ENCODE measurements around the gene MAGI1.

MAGI1 gene

DNA sequence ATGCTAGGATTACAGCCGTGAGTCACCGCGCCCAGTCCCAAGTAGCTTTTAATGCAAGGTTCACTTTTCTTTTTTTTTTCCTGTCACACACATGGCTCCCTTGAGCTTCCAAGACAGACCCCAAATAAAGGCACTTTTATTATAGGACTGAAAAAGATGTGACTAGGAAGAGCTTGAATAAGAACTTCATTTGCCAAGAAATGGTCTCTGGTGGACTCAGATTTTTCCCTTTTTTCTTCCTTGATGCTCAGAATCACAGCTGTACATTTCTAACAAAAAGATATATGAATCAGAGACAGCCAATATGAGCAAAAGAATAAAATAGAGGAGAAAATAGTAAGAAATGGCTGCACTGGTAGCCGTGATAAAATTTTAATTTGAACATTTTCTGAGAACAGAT lies 337.2 kb downstream of the MAGI1 start:
- DNase-seq: no peak

DNA sequence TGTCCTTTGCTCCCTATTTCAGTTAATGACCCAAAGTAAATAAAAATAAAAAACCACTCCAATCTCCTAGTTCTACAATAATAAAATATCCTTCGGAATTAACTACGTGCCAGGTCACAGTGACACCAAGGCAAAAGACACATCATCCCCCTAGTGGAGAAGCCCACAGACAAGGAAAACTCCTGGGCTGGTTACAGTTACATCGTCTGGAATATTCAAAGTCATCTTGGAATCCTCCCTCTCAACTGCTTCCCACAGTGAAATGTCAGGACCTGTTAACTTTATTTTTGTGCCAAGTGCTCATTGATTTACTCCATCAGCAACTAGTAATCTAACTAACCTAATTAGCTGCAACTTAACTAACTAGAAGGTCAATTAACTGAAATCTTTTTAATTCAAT lies 349.3 kb downstream of the MAGI1 start:
- DNase-seq: no peak

DNA sequence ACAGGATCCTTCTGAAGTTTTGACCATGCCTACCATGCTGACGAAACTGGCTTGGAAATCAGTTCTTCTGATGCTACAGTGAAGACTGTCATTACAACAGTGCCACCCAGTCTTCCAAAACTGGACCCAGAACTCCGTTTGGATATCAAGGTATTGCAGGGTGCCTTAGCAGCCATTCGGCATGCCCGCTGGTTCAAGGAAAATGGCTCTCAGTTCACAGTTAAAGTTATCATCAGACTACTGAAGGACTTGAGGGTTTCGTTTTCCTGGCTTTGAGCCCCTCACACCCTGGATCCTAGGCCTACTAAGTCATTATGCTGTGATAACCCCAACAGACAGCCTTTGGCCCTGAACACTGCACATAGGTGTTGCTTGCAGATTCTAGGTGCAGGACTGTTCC lies 351.0 kb downstream of the MAGI1 start:
- no peak for DNase-seq

DNA sequence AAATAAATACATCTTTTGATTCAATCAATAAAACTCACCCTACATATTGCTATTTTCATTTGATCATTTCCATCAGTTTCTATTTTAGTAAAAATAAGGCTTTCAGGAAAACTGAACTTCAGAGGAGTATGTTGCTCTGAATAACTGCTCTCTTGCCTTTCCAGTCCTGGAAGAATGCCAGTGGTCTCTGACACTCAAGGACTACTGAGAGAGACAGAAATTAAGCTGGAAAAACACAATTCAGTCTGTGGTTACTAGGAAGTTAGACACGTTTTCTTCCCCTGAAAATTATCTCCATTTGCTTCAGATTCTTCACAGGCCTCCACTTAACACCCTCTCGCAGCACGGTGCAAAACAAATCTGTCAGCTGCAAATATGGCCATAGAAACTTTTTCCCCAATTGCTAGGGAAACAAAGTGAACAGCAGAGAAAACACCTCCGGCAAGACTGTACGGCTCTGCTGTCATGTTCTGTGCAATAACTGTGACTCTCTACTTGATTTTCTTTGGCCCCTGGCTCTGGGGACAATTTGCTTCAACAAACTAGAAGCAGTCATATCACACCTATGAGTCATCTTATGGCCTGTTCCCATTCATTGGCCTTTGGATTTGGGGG lies 353.0 kb downstream of the MAGI1 start:
- DNase-seq: no peak

DNA sequence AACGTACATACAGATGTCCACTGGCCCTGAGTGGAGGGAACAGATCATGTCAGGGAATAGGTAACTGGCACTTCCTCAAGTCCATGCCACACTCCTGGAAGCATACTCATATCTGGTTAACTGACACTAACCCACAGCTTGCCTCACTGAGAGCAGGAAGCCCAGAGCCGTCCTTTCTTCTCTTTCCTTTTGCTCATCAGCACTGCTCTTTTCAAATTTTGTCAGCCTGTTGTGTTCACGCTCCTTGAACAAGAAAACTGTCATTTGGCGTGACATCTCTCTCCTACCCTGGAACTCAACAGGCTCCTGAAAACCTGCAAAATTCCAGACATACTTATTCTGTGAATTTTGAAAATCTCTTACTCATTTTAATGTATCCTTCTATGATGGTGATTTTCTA lies 360.2 kb downstream of the MAGI1 start:
- DNase-seq: no peak

DNA sequence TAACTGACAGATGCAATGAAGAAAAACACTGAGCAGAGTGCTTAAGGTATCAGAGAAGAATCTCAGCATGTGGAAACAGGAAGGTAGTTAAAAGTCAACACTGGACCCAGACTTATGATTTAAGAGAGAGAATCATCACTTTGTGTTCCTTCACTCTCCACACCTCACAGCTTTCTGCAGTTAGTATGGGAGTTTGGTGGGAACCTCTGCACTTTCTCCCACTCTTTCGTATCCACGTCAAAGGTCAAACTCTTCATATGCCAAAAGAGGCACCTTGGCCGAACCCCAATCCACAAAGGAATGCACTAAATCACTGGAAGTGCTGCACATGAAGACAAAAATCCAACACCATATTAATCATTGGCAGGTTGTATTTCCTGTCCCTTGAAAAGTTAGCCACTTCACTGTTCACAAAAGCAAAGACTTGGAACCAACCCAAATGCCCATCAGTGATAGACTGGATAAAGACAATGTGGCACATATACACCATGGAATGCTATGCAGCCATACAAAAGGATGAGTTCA lies 361.2 kb downstream of the MAGI1 start:
- no peak for DNase-seq

DNA sequence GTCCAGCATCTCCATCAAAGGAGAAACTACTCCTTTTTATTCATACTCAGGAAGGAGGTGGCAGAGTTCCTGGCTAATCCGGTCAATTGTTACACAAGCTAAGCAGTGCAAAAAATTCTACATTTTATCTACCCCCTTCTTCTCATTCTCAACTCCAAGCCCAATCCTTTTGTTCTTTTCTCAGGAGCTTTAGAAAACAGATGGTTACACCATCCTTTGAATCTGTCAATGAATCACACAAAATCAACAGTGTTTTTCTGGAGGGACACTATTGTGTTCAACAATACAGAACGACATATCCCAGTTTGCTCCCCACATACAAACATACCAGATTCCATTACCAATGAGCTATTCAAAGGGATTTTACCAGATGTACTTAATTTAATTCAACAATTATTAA lies 362.1 kb downstream of the MAGI1 start:
- DNase-seq: no peak

DNA sequence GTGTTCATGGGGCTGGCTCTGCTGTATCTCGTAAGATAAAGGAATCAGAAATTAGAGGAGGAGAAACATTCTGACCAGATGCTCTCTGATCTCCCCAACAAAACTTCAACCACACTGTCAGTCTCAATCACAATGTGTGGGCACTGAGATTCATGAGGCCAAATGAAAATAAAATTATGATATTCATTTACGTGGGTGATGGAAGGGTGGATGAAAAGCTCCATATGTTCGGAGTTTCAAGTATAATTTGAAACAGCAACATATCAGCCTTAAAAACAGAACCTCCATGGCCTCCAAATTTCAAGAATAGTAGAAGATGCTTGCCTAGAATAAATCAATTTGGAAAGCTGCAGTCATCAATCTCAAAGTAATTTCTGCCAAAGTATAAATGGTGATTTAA lies 363.7 kb downstream of the MAGI1 start:
- no peak for DNase-seq

DNA sequence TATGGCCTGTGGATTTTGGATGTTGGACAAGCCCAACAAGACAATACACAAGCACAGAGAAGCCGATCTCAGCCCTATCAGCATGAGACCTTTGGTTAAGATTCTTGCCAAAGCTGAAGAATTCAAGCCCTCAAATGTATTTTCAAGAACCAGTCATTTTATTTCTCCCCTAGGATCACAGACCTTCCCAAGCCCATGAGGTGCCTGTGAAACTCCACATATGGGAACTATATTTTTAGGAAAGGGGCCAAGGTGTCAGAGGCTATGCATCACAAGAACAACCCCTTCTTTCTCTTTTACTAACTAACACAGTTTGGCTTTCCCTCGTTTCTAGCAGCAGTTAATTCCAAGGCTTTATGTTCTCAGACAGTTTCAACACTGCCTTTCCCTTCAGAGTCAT lies 364.5 kb downstream of the MAGI1 start:
- DNase-seq: no peak

DNA sequence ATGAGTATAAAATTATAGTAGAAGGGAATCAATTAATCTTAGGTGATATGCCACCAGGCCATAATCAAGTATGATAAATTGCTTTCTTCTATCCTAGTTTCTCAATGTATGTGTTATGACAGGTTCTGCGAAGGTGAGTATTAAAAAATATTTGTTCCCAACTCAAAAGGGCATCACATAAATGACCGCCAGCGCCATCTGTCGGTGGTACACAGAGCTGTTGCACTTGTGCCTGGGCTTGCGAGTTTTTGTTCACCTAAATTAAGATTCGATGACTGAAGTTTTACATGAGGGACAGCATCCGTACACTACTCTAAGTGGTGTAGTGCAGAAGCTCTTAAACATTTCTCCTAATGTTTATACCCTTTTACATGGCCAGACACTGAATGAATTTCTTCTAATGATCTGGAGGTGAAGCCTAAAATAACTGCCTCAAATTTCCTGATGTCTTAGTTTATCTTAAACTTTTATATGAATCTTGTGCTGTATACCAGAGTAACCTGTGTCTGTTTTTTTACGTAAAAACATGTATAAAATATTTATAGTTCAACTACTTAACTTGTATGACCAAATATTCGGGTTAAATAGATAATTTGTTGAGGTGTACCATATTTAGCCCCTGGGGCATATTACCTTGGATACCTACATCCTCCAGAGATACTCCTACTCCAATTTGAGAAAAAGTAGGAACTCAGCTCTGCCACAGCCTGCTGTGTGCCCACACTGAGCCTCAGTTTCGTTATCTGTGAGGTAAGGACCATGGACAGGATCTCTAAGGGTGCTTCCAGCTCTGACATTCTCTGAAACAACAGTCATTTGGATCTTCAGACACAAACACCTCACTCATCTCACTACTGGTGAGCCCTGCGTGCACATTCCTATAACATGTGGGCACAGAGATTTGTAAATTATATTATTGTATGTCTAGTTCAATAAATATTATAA lies 365.6 kb downstream of the MAGI1 start:
- DNase-seq: peak; percentile 40 to 43

DNA sequence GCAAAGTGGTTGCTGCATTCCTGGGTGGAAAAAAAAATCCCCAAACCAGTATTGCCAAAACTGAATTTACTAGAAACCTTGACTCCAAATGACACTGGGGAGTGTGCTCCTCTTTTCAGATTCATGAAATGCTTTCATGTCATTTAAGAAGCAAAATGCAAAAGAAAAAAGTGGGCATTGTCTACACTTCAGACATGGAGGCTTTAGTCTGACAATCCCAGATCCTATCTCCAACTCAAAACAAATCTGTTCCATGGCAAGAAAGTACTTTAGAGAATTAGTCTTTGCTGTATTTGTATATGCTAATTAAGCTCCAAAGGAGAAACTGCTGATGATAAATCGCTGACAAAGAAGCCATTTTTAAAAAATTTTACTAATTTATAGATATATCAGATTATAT lies 366.7 kb downstream of the MAGI1 start:
- DNase-seq: no peak

DNA sequence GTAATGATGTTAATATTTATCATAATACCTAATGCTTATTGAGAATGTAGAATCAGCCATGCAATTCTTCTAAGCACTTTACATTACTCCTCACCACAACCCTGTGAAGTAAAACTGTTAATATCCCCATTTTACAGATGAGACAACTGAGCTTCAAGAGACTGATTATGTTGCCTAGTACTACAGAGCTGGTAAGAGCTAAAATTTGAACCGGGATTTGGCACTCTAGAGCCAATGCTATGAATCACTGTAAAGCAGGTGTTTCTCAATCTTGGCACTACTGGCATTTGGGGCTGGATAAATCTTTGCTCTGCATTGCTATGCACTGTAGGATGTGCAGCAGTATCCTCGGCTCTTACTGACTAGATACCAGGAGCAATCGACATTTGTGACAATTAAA lies 367.7 kb downstream of the MAGI1 start:
- no peak for DNase-seq

DNA sequence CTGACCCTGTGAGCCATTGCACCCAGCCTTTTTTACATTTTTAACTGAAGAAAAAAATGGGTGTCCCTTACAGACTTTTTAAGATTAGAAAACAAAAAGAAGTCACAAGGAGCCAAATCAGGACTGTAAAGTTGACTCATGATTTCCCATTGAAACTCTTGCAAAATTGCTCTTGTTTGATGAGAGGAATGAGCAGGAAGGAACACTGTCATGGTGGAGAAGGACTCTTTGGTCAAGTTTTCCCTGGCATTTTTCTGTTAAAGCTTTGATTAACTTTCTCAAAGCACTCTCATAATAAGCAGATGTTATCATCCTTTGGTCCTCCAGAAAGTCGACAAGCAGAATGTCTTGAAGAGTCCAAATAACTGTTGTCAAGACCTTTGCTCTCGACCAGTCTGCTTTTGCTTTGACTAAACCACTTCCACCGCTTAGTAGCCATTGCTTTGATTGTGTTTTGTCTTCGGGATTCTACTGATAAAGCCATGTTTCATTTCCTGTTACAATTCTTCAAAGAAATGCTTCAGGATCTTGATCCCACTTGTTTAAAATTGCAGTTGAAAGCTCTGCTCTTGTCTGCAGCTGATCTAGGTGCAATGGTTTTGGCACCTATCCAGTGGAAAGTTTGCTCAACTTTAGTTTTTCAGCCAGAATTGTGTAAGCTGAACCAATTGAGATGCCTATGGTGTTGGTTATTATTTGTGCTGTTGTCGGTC lies 369.4 kb downstream of the MAGI1 start:
- no peak for DNase-seq

DNA sequence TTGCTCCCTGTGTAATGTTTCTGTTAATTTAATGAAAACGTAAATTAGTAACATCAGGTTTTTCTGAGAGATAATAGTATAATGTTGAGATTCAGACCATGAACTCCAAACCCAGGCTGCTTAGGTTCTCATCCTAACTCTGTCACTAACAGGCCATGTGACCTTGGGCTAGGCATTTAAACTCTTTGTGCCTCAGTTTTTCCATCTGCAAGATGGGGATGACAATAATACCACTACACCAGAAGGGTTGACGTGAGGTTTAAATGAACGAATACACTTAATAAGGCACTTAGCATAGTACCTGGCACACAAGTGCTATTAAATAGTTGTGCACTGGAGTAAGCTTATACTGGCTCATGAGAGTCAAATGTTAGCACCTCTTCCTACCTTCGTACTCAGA lies 370.8 kb downstream of the MAGI1 start:
- no peak for DNase-seq

DNA sequence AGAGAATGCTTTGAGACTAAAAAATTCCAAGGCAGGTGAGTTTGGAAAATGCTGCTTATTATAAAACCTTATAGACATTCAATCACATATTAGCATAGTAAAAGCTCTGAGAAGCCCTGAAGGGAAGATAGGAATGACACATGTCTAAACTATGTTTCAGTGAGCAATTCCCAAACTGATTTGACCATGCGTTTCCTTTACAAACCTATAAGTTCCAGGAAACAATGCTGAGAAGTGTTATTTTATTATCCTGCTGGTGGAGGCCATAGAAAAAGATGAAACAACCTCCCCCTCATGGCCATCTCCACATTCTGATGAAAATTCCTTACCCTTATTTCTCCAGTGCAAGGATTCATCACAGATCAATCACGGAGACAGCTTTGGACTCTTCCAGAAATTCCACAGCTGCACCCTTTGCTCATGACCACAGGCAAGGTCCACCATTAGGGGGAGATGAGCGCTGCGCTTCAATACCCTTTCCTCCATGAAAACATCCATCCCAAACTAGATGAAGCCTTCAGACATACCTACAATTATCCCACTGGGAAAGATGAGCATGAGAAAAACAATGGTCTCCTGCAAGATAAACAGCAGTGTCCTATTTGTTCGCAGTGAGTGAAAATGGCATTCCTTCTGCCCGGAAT lies 372.1 kb downstream of the MAGI1 start:
- DNase-seq: no peak

DNA sequence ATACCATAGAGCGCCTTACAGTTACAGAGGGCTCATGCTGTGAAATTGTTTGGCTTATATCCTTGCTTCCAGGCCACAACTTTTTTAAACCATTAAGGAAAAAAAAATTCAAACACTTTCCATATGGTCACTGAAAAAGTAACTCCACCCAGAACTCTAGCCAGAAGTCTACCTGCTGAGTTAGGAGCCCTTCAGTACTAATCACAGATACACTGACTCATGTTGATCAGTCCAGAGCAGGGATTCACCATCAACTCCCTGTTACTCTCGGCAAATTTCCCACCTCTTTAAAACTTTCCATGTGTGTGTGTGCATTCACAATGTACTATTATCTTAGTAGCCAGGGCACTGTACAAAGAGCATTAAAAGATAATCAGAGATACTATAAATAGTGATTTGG lies 372.8 kb downstream of the MAGI1 start:
- no peak for DNase-seq

DNA sequence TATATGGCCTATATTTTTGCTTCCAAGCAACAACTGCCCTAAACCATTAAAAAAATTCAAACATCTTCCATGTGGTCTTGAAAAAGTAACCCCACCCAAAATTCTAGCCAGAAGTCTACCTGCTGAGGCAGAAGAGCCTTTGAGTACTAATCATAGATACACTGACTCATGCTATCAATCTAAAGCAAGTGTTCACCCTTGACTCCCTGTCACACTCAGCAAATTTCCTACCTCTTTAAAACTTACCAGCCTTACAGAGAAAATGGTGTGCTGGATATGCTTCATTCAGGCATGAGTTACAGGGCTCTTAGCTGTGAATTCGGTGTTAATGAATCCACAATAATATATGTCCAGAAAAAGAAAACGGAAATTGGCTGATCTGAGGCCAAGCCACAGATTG lies 373.8 kb downstream of the MAGI1 start:
- DNase-seq: no peak

DNA sequence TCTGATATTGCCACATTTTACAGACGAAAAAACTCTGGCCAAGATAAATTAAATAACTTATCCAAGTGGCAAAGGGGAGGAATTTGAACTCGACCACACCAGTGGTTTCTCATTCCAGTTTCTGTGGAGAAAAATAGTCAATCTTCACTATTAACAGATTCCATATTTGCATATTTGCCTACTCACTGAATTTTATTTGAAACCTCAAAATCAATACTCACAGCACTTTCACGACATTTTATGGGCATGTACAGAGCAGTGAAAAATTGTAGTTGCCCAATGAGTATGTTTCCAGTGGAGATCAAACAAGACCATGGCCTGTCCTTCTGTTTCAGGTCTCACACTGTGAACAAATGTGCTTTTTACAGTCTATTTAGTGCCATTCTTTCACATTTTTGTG lies 374.3 kb downstream of the MAGI1 start:
- no peak for DNase-seq

DNA sequence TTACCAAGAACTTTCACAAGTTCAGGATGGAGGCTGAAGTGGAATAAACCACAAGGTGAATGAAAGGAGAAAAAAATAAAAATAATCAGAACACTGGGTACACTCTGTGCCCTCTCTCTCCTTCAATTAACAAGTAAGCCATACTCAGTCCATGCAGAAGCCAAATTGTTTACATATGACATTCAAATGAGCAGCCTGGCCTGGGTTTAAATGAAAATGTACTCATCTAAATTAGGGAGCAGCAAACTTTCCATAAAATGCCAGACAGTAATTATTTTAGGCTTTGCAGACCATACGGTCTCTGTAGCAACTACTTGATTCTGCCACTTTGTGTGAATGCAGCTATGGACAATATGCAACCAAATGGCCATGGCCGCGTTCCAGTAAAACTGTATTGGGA lies 376.6 kb downstream of the MAGI1 start:
- no peak for DNase-seq

DNA sequence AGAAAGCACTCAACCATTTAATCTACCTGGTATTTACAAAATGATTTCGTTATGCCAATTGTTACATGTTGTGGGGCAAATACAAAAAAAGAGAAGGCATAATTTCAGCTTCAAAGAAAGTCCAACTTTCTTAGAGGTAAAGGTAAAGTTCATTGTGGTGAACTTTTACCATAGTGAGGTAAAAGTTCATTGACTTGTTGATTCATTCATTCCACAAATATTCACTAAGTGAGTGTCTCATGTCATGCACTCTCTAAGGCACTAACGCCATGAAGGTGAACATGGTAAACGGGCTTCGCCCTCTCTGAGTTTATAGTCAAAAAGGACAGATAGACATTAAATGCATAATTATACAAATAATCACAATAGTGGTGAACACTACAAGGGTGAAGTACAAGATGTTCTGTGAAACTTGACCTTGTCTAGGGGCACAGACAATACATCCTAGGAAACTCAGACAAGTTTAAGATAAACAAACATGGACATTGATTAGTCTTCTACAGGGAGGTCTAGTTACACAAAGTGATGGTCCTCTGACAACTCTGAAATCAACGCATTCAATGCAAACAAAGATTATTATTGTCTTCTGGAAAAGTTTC lies 378.6 kb downstream of the MAGI1 start:
- no peak for DNase-seq

DNA sequence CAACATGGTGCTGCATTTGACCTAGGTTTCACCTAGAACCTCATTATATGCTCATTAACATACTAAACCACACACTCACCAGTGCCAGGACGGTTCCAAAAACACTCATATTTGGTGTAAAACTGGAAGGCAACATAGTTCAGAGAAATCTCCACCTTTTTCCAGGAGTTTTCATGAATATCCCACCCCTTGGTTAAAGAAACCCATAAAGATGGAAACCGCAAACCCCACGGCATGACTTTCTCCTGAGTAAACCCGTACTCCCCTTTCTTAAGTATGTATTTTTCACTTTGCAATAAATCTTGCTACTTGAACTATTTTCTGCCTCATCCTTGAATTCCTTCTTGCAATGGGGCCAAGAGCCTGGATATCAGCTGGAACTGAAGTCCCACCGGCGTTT lies 379.3 kb downstream of the MAGI1 start:
- no peak for DNase-seq

DNA sequence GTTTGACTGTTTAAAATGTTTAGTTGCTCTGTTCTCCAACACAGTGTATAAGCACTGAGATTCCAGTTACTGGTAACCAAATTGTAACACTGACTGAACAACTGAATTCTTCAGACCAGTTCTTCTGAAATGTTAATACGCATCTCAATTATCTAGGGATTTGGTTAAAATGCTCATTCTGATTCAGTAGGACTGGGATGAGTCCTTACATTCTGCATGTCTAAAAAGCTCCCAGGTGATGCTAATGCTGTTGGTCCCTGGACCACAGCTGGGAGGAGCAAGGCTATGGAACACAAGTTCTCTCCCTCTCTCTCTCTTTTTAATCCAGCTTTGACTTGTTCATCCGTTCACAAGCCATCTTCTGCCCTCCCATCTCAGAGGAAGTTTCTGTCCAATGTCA lies 380.3 kb downstream of the MAGI1 start:
- no peak for DNase-seq

DNA sequence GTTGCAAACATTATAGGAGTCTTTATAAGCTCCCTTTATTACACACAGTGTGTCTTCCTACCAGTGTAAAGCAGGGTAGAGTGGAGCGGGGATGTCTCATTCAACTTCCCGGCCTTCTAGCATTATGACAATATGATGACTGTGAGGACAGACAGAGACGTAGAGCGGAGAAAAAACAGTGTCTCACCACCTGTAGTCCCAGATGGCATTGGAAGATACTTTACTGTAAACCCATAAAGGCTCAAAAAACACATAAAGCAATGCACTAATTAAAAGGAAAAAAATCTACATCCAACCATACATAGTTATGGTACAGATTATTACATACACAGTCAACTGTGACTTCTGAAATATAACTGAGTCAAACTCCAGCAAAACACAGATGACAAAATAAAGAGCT lies 383.7 kb downstream of the MAGI1 start:
- no peak for DNase-seq

All from AML-193 (cell line).